HG03196 (cell line): ENCODE measurements around the gene MAP2K5.

ENCODE experiments used
- ATAC-seq: cut with Tn5 transposase; IDR thresholded peaks from one replicate; pipeline ENCODE4 v1.9.1; 2021; ENCODE audit not compliant: unreplicated experiment

MAP2K5 gene

DNA sequence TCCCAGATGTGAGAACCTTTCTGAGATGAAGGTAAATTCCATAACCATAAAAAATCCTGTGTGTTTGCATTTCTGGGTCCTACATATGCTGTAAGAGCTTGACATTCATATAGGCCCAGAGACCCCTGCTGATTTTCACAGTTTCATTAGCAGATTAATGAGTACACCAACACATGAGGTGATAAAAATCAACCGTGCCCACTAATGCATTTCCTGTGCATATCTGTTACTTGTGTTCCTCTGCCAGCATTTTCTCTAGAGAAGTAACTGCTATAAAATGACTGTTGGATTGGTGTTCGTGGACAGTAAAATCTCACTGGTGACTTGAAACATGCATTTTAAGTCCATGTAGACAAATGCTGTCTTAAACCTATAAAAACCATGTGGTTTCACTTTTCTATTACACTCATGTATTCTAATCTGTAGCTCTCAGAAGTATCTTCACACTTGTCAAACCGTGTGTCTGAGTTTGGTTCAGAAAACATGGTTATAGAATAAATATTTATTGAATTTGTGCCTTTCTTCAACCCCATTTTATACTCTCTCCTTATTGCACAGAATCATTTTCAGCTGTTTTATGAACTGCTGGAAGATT is 14.6 kb downstream of the MAP2K5 start:
- ATAC-seq, result no peak

DNA sequence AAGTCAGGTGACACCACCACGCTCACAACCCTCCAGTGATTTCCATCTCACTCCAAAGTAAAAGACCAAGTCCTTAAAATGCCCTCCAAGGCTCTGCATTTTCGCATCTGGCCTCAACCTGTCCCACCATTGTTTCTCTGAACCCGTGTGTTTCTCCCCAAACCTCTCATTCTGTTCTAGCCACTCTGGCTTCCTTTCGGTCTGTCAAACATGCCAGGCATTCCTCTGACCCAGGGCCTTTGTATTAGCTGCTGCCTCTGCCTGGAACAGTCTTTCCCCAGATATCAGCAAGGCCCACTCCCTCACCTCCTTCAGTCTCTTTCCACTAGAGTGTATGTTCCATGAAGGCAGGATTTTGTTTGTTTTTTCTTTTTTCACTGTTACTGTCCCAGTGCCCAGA is 16.0 kb downstream of the MAP2K5 start:
- no peak for ATAC-seq

DNA sequence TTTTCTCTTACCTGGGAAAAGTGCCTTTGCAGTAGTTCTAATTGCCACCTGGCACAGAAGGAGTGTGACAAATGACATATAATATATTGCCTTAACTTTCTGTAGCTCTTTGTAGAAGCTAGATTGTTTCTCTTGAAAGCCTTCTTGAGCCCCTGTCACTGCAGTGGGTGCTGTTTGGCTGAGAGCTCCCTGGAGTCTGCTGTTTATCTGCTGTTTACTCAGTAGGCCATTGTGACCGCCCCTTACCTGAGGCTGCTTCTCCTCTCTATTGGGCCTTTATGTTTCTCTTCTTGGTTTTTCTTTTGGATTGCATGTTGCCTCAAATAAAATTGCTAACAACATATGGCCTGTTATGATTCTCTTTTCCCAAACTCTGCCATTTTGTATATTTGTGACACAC is 16.7 kb downstream of the MAP2K5 start:
- ATAC-seq, result no peak

DNA sequence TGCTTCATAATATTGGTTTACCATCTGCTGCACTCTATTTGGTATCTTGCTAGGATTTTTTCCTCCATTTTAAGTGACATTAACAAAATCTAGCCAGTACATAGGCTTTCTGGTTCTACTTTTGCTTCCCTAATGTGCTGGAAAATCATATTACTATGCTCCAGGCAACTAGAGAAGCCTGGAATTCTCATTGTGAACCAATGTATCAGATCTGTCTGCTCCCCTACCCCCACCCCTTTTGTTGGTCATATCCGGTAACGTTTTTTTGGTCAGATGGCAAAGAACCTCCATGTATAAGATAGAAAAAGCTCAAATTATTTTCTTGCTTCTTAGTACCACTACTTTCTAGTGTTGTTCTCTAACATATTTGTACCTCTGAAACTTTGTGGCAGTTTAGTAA is 17.1 kb downstream of the MAP2K5 start:
- no peak for ATAC-seq

DNA sequence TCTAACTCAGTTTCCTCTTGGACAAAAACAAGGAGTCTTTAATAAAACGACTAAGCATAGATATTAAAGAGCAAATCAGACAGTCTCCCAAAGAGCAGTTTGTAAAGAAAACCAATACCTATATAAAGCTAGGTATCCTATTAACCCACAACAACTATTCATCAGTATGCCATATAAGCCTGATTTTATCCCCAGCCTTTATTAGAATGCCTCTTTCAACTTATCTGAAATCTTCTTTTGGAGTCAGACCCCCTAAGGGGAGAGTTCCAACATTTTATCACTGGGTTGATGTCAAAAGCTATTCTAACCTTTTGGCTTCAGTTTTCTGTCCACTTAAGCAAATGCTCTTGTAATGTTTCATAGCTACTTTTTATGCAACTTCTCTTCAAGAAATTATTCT is 17.8 kb downstream of the MAP2K5 start:
- no peak for ATAC-seq

DNA sequence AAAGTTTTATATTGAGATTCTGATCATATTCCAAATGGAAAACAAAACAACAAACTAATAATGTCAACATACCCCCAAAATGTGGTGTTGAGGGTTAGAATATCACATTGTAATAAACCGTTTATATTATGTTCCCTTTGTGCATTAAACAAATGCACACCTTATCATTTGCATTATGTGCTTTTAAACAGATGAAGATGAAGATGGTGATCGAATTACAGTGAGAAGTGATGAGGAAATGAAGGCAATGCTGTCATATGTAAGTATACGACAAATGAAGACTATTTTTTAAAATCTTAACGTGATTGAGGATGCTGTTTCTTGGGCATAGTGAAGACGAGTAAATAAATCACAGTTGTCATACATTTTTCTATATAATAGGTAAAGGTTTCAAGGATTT is 20.6 kb downstream of the MAP2K5 start:
- ATAC-seq, result no peak

DNA sequence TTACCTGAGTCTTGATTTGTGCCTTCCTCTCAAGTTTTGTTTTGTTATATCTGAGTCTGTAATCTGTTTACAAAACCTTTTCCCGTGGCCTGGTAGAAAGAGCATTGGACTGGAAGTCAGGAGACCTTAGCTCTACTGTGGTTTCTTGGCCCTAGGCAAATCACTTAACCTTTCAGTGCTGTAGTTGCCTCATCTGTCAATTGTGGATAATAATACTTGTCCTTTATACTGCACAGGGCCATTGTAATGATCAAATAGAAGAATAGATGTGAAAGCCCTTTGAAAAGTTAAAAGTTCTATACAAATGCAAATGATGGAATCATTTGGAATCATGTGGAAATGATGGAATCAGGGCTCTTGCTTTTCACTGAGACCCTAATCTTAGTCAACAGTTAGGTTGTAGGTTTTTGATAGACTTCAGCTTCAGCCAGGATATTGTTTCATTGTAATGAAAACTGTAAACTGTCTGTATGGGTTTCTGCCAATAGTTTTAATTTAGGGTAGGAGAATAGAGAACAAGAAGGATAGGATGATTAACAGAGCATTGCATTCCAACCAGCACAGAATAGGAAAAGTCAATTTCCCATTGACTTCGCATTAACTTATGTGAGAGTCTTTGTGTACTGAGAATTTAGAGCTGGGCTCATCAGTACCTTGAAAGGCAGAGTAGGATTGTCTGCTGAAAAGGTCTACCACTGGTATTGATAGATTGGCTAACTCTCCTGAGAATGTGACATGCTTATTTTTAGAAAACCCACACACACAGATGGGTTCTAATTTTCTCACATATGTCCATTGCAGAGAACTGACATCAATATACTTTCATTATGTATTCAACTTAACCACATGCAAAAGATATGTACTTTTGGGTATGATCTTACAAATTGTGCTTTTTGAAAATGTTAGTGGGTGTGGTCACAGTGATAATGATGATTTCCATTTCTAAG is 21.8 kb downstream of the MAP2K5 start:
- peak; percentile 88 for ATAC-seq

DNA sequence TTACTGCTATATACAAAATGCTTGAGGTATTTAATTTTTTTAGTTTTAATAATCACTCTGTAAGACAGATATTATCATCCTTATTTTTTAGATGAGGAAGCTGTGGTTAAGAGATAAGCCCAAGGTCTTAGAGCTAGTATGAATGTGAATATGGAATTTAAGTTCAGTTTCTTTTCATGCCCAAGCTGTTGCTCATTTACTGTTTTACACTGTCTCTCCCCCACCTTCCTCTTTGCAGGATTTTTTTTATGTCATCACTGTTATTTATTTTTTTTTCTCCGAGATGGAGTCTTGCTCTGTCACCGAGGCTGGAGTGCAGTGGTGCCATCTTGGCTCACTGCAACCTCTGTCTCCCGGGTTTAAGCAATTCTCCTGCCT is 22.5 kb downstream of the MAP2K5 start:
- ATAC-seq, result peak; percentile 10

DNA sequence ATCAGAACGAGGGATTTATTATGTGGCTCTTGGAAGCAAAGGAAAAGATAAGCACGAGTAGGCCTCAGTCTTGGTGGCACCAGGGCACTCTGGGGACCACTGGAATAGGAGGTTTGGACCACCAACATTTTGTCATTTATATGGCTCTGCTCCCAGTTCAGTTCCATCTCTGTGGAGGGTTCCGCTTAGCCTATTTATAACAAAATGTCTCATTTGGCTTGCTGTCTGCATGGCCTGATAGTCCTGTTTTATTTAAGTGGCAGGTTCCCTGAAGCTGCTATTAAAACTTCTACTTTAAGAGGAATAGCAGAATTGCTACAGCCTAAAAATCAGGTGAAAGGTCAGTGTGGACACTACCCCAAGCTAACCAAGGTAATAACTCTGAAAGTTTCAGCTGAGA is 27.2 kb downstream of the MAP2K5 start:
- no peak for ATAC-seq

DNA sequence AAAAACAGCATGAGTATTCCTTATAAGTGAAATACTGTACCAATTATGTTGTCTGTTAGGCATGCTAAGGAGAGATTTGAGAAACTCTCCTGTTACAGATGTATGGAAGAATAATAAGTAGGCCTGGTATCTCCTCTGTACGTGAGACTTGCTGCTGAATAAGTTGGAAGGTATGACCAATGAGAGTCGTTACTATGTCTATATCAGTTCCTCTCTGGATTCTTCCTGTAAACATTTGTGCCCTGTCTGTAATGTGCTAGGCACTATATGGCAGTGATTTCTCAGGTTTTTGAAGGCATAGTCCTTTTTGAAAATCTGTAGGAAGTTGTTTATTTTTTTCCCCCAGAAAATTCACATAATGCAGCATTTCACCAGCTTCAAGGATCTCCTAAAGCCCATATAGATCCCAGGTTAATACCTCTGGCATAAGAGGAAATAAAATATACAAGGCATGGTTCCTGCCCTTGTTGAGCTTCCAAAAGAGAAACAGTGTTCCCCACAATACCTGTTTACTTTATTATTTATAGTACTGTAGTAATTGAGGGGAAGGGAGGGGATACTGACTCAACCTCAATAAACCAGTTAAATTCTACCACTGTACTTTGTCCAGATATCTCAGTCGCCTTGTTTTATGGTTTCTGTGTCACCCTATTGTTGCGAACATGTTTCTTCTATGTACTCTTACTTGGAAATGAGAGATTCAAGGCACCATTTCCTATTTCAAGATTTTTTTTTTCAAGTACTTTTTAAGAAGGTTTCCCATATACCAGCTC is 28.6 kb downstream of the MAP2K5 start:
- no peak for ATAC-seq

DNA sequence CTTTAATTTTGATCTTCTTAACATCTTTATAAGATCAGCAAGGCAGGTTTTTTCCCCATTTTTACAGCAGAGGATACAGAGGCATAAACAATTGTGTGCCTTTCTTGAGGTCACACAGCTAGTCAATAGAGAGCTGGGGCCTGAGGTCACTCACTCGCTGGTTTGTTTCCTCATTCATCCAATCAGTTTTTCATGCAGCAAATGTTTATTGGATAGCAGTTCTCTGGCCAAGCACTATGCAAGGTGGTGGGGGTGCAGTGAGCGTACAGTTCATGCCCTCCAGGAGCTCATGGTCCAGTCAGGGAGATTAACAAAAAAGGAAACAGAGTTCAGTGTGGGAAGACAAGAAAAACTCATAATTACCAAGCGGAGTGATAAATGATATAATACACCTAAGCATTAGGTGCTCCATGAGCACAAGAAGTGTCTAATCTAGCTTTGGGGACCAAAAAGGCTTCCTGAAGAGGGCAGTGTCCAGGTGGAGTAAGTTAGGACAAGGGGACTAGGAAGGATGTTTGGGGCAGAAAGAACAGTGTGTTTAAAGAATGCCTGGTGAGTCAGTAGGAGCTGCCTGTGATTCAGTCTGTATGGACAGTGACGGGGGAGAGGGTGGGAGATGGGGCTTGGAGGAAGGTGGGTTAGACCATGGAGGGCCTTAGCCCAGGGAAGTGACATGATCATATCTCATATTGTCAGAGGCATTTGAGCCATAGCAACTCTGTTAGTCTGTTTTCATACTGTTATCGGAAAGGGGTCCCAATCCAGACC is 29.3 kb downstream of the MAP2K5 start:
- no peak for ATAC-seq

DNA sequence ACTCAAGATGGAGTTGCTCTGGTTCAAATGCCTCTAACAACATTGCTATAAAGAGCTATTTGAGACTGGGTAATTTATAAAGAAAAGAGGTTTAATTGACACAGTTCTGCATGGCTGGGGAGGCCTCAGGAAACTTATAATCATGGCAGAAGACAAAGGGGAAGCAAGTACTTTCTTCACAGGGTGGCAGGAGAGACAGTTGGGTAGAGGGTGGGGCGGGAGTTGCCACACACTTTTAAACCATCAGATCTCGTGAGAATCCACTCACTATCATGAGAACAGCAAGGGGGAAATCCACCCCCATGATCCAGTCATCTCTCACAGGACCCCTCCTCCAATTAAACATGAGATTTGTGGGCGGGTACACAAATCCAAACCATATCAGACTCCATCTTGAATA is 30.7 kb downstream of the MAP2K5 start:
- no peak for ATAC-seq

DNA sequence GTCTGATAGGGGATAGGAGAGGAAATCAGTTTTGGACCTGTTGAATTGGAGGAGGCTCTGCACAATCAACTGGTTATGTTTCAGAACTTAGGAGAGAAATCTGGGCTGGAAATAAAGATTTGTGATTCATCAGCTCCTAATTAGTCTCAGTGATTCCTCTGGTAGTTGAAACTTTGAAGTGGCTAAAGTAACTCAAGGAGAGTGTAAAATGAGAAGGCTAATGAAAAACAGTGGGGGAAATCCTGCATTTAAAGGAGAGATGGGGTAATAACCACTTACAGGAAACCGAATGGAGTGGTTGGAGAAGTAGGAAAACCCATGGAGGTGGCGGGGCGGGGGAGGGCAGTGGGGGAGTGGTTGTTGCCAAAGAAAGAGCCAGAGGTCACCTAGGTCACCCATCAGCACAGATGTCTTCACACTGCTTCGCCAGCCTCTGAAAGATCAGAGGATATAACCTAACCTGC is 32.6 kb downstream of the MAP2K5 start:
- no peak for ATAC-seq

DNA sequence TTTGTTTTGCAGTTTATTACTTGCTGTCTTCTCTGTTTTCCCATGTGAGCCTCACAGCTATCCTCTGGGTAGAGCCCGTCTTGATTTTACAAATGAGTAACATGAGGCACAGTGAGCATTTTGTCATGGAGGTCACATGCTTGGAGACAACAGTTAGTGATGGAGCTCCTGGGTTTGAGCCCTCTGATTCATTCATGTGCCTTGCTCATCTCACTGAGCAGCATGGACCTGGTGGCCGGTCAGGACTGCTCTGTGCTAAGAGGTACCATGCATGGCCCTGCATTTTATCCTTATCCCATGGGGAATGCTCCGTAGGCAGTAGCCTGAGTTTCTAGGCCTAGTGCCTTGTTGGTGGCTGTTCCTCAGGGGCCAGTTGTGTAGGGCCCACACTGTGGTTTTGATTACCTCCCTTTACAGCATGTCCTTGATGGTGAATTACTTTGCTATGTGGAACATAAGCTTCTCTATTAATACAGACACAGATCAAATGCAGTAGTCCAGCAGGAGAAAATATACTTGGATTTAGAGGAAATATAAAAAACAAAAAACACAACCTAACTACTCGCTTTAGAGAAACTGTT is 35.6 kb downstream of the MAP2K5 start:
- no peak for ATAC-seq

DNA sequence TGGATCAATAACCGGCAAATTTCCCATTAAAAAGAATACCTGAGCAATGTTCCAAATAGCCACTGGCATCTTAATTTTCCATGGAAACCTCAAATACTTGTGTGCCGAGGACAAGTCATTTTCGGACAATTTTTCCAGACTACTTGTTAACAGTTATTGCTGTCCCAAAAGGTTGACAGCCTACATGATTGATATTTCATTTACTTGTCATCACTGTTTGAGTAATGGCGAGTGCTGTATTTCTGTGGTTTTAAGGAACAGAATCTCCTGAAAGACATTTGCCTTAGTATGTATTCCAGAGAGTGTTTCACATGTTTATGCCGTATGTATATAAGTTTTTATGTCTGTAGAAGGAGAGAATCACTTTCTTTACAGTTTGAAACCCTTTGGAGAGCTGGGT is 36.7 kb downstream of the MAP2K5 start:
- ATAC-seq, result no peak

DNA sequence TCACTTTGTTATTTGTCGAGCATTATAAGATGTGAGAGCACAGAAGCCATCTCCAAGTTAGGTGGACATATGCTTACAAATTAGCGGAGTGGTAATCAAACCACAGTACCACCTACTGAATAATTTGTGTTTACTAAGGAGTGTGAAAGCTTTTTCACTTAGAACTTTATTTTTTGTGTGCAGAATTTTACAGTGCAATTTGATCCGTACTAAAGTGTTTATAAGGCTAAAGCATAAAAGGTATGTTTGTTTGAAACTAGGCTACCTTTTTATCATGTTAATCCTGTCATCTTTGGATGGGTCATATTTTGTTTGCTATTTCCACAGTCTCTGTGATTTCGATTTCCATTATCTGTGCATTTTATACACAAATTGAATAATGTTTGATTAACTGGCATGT is 37.5 kb downstream of the MAP2K5 start:
- ATAC-seq, result no peak

DNA sequence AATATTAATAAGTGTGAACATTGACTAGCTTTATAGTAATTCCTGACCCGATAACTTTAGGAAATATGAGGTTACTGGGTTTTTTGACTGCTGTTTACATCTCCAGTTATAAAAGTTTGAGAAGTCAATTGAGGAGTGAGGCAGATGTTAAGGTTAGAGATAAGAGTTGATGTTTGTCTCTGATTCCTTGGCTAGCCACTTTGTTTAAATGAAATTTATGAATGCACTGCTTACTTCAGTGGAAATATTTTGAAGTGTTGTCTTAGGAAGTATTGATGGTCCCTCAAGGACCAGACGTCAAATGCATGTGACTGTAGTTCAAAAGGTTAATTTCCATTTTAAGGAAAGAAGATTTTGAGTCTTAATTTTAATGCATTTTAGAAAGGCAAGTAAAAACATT is 41.7 kb downstream of the MAP2K5 start:
- ATAC-seq, result no peak

DNA sequence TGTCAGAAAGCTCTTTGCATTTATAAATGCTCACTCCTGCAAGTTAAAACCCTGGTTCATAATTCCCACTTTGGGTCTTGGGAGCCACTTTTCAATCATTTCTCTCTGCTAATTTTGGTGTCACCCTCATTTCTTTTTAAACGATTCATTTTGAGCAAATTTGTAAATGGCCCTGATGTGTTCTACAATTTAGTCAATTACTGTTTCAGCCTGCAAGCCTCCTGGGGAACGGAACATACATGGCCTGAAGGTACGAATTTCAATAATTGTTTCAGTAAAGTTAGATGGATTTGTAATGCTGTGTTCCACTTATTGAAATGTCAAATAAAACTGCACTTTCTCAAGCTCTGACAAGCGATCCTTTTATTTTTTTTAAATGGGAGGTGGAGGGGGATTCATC is 43.2 kb downstream of the MAP2K5 start:
- ATAC-seq, result no peak

DNA sequence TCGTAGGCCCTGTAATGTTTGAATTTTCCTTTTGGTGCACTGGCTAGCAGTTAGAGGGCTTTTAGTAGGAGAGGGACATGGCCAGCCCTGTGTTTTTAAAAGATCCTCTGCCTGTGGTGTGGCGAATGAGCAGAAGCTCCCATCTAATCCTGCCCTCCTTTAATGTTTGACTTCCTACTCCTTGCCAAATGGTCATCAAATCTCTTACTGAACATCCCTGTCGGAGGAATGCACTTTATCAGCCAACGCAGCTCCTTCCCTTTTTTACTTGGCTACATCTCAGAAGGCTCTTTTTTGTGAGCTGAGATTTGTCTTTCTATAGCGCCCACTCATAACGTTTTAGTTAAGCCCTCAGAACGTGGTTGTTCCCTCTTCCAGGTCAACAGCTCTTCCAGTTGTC is 44.8 kb downstream of the MAP2K5 start:
- ATAC-seq, result no peak

DNA sequence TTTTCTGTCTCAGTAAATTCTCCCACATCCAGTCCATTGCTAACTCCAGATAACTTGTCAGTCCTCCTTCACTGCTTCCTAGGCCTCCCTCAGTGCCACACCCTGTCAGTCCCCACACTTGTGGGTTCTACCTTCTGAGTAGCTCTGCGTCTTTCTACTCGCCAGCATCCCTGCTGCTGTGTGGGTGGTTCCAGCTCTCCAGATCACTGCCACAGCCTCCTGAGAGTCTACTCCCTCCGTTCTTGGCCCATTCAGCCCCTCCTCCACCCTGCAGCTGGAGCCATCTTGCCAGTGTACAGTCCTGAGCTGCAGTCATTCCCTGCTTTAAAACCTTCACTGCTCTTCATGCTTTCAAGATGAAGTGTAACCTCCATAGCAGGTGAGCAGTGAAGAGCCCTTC is 45.3 kb downstream of the MAP2K5 start:
- ATAC-seq, result no peak

DNA sequence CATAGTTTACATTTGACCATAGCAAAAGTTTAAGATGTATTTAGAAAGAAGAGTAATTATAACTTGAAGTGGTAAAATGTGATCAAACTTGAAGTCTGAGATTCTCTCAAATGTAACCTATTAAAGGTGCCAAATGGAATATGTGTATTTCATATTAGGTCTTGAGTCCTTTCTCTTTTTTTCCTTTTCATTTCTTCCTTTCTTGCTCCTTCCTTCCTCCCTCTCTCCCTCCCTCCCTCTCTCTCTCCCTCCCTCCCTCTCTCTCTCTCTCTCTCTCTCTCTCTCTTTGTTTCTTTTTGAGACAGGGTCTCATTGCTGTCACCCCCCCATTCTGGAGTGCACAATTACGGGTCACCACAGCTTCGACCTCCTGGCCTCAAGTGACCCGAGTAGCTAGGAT is 47.7 kb downstream of the MAP2K5 start:
- no peak for ATAC-seq
